GM23338 (cell line): ENCODE measurements around the gene DRD2. TPM values are rescaled to one million over a fixed set of nuclear protein-coding genes. Genes with fewer than 3 reads are reported as not detected.

Experiments
- ATAC-seq: fragments of 200-7000 bp; cut with Tn5 transposase; 3 replicates; pipeline ENCODE4 v1.9.1; 2020
- DNase-seq: peaks from one replicate; pipeline ENCODE4 v3.0.0-alpha.2; 2015; ENCODE audit warnings: low spot score
- H2AFZ ChIP-seq: fragments of 200-600 bp; sonication (generic); 2 replicates; pipeline ENCODE4 v1.8.0; 2016; ENCODE audit warnings: antibody characterized with exemption, mild to moderate bottlenecking, moderate library complexity
- H3F3A ChIP-seq: fragments of 200-600 bp; sonication (generic); replicated peaks from 2 replicates; pipeline ENCODE4 v1.8.0; 2017; ENCODE audit warnings: antibody characterized with exemption, mixed run types, low read depth
- H3K27ac ChIP-seq: fragments of 200-600 bp; sonication (generic); 2 replicates; pipeline ENCODE4 v1.6.1; 2016; ENCODE audit warnings: low read depth
- H3K27me3 ChIP-seq: fragments of 200-600 bp; sonication (generic); 2 replicates; pipeline ENCODE4 v1.8.0; 2016; ENCODE audit warnings: mild to moderate bottlenecking, mixed run types, moderate library complexity; ENCODE audit not compliant: insufficient read depth
- H3K36me3 ChIP-seq: fragments of 200-600 bp; sonication (generic); 2 replicates; pipeline ENCODE4 v1.8.0; 2016; ENCODE audit warnings: mild to moderate bottlenecking; ENCODE audit not compliant: insufficient read depth
- H3K4me1 ChIP-seq: fragments of 200-600 bp; sonication (generic); 2 replicates; pipeline ENCODE4 v1.8.0; 2016; ENCODE audit warnings: mild to moderate bottlenecking, moderate library complexity; ENCODE audit not compliant: insufficient read depth
- H3K4me2 ChIP-seq: fragments of 200-600 bp; sonication (generic); 2 replicates; pipeline ENCODE4 v1.7.1; 2017; ENCODE audit warnings: mixed run types
- H3K4me3 ChIP-seq: fragments of 200-600 bp; sonication (generic); 2 replicates; pipeline ENCODE4 v1.6.1; 2016; ENCODE audit warnings: mixed run types
- H3K79me2 ChIP-seq: fragments of 200-600 bp; sonication (generic); replicated peaks from 2 replicates; pipeline ENCODE4 v1.8.0; 2017; ENCODE audit warnings: mild to moderate bottlenecking; ENCODE audit not compliant: insufficient read depth
- H3K9me2 ChIP-seq: fragments of 200-600 bp; sonication (generic); 2 replicates; pipeline ENCODE4 v1.8.0; 2017; ENCODE audit not compliant: insufficient read depth
- H4K20me1 ChIP-seq: fragments of 200-600 bp; sonication (generic); replicated peaks from 2 replicates; pipeline ENCODE4 v1.8.0; 2017; ENCODE audit warnings: mild to moderate bottlenecking; ENCODE audit not compliant: insufficient read depth
- H3K27ac Mint-ChIP-seq: 2 replicates; pipeline ENCODE4 v1.8.0; 2020; ENCODE audit warnings: inconsistent platforms, mild to moderate bottlenecking, moderate library complexity, mixed read lengths
- H3K27me3 Mint-ChIP-seq: 3 replicates; pipeline ENCODE4 v1.8.0; 2022; ENCODE audit warnings: low read depth, mild to moderate bottlenecking, moderate library complexity, mixed read lengths, inconsistent platforms; ENCODE audit not compliant: insufficient read depth, poor library complexity
- H3K36me3 Mint-ChIP-seq: 3 replicates; pipeline ENCODE4 v1.8.0; 2021; ENCODE audit warnings: low read depth, mild to moderate bottlenecking, inconsistent platforms, moderate library complexity, mixed read lengths
- H3K4me1 Mint-ChIP-seq: 3 replicates; pipeline ENCODE4 v1.8.0; 2020; ENCODE audit warnings: mild to moderate bottlenecking, inconsistent platforms, mixed read lengths
- H3K4me3 Mint-ChIP-seq: 3 replicates; pipeline ENCODE4 v1.8.0; 2021; ENCODE audit warnings: moderate library complexity, mild to moderate bottlenecking, inconsistent platforms, mixed read lengths
- H3K9me3 Mint-ChIP-seq: 3 replicates; pipeline ENCODE4 v1.8.0; 2020; ENCODE audit warnings: moderate library complexity, mild to moderate bottlenecking, inconsistent platforms, mixed read lengths
- CREB1 ChIP-seq: fragments of 250-450 bp; sonication (Bioruptor Pico); IDR thresholded peaks from 2 replicates; pipeline ENCODE4 v1.5.0; 2020; ENCODE audit warnings: low read depth, mild to moderate bottlenecking, moderate library complexity
- CTCF ChIP-seq, 2 experiments: fragments of 200-600 bp in 1 of 2; sonication (generic) in 1 of 2; conservative IDR thresholded peaks; 2 replicates each; pipeline versions ENCODE4 v1.5.1 to v1.6.1; 2016 to 2017; ENCODE audit warnings: antibody characterized with exemption in 2 of 2, low read depth in 2 of 2, mild to moderate bottlenecking in 2 of 2, moderate library complexity in 1 of 2
- ETS1 ChIP-seq: IDR thresholded peaks from 2 replicates; pipeline ENCODE4 v1.6.1; 2016; ENCODE audit warnings: antibody characterized with exemption
- EZH2 ChIP-seq: fragments of 200-600 bp; sonication (generic); IDR thresholded peaks from one replicate; pipeline ENCODE4 v1.8.0; 2017; ENCODE audit warnings: antibody characterized with exemption, mild to moderate bottlenecking, low read depth; ENCODE audit not compliant: unreplicated experiment
- EZH2phosphoT487 ChIP-seq: fragments of 200-600 bp; sonication (generic); IDR thresholded peaks from one replicate; pipeline ENCODE4 v1.8.1; 2018; ENCODE audit warnings: antibody characterized with exemption; ENCODE audit not compliant: unreplicated experiment
- JUNB ChIP-seq: IDR thresholded peaks from one replicate; pipeline ENCODE4 v1.6.1; 2016; ENCODE audit warnings: antibody characterized with exemption; ENCODE audit not compliant: unreplicated experiment
- NANOG ChIP-seq: IDR thresholded peaks from 2 replicates; pipeline ENCODE4 v1.6.1; 2016; ENCODE audit warnings: antibody characterized with exemption, borderline replicate concordance
- POLR2AphosphoS5 ChIP-seq: IDR thresholded peaks from 2 replicates; pipeline ENCODE4 v1.6.1; 2016; ENCODE audit warnings: antibody characterized with exemption, low read depth
- REST ChIP-seq: IDR thresholded peaks from one replicate; pipeline ENCODE4 v1.6.1; 2018; ENCODE audit warnings: antibody characterized with exemption; ENCODE audit not compliant: unreplicated experiment
- STAT1 ChIP-seq: IDR thresholded peaks from one replicate; pipeline ENCODE4 v1.6.1; 2016; ENCODE audit warnings: antibody characterized with exemption; ENCODE audit not compliant: unreplicated experiment
- ZNF114 ChIP-seq: fragments of 250-450 bp; sonication (Bioruptor Pico); IDR thresholded peaks from 2 replicates; pipeline ENCODE4 v1.5.0; 2020; ENCODE audit warnings: mild to moderate bottlenecking, moderate library complexity
- ZNF331 ChIP-seq: fragments of 250-450 bp; sonication (Bioruptor Pico); IDR thresholded peaks from 2 replicates; pipeline ENCODE4 v1.5.0; 2020; ENCODE audit warnings: low read depth, mild to moderate bottlenecking, moderate library complexity
- polyA plus RNA-seq: library from polyadenylated mRNA; unstranded; fragments of >200 nt; fragmentation: Nextera tagmentation; extraction: Ambion mirVana; gene quantifications from 2 replicates; pipeline ENCODE4 v1.2.1, GENCODE V29; 2016
- total RNA-seq: library from RNA; depleted of rRNA; stranded (reverse); fragments of >200 nt; shearing (Covaris generic); gene quantifications from 2 replicates; pipeline ENCODE4 v1.2.3, GENCODE V29; 2014

DRD2 gene
- total and polyA plus RNA-seq, 2 experiments from 2014 or later: 0.21 to 0.66 TPM

GRCh38 chr11:113369411-113369810 lies 105.8 kb downstream of the DRD2 start (continued):
- TF ChIP-seq JUNB: no peak
- no peak for TF ChIP-seq CREB1 (CRISPR knock-in tag)
- TF ChIP-seq EZH2: no peak
- TF ChIP-seq NANOG: no peak
- no peak for TF ChIP-seq STAT1
- no peak for TF ChIP-seq ZNF331 (CRISPR knock-in tag)
- TF ChIP-seq POLR2AphosphoS5: no peak
- TF ChIP-seq CTCF (conservative IDR thresholded peaks at IDR 0.05; ENCODE audit: low read depth in 2 of 2): no peak
- no peak for TF ChIP-seq REST
- no peak for TF ChIP-seq ZNF114 (CRISPR knock-in tag)

GRCh38 chr11:113365895-113366294 lies 109.3 kb downstream of the DRD2 start:
- H4K20me1 ChIP-seq: no peaks in the 10 kb centered on the region
- H3K4me1 ChIP-seq: no peaks in the 10 kb centered on the region
- no peak for ATAC-seq
- no peaks in the 10 kb centered on the region for H3K36me3 ChIP-seq
- H3K27ac Mint-ChIP-seq: no peak overlapping the region
- no peaks in the 10 kb centered on the region for H3K27me3 ChIP-seq
- H3K4me2 ChIP-seq: no peak overlapping the region
- no peaks in the 10 kb centered on the region for H3F3A ChIP-seq
- no peaks in the 10 kb centered on the region for H3K79me2 ChIP-seq
- H3K27ac ChIP-seq: no peak overlapping the region
- H3K27me3 Mint-ChIP-seq: no peaks in the 10 kb centered on the region
- no peaks in the 10 kb centered on the region for H3K36me3 Mint-ChIP-seq
- H3K4me3 ChIP-seq: no peak overlapping the region
- no peak overlapping the region for H3K4me3 Mint-ChIP-seq
- no peak for DNase-seq
- no peak overlapping the region for H2AFZ ChIP-seq
- no peaks in the 10 kb centered on the region for H3K9me3 Mint-ChIP-seq
- peaks cover 18% of the 10 kb centered on the region for H3K4me1 Mint-ChIP-seq
- H3K9me2 ChIP-seq: peaks cover 5% of the 10 kb centered on the region; the same call in 1 of the 2 replicates
- TF ChIP-seq EZH2phosphoT487: no peak
- TF ChIP-seq EZH2: no peak
- TF ChIP-seq NANOG: no peak
- no peak for TF ChIP-seq ETS1
- no peak for TF ChIP-seq ZNF114 (CRISPR knock-in tag)
- no peak for TF ChIP-seq CTCF (conservative IDR thresholded peaks at IDR 0.05; ENCODE audit: low read depth in 2 of 2)
- TF ChIP-seq CREB1 (CRISPR knock-in tag): no peak
